HEK293T (cell line): ENCODE data around the gene NEURL1.

Experiments used
- CTBP1 ChIP-seq: fragments of 450-650 bp; IDR thresholded peaks from 2 replicates; pipeline ENCODE4 v1.6.1; 2016; ENCODE audit warnings: borderline replicate concordance
- FOXK2 ChIP-seq: fragments of 450-650 bp; IDR thresholded peaks from 2 replicates; pipeline ENCODE4 v1.6.1; 2016; ENCODE audit warnings: mild to moderate bottlenecking
- HDGF ChIP-seq: fragments of 450-650 bp; IDR thresholded peaks from 2 replicates; pipeline ENCODE4 v1.6.1; 2017; ENCODE audit warnings: antibody characterized with exemption, borderline replicate concordance
- L3MBTL2 ChIP-seq: fragments of 450-650 bp; conservative IDR thresholded peaks from 2 replicates; pipeline ENCODE4 v1.6.1; 2016; ENCODE audit warnings: mild to moderate bottlenecking
- SP1 ChIP-seq: fragments of 450-650 bp; IDR thresholded peaks from 2 replicates; pipeline ENCODE4 v1.6.1; 2017
- ZNF384 ChIP-seq: fragments of 450-650 bp; IDR thresholded peaks from 2 replicates; pipeline ENCODE4 v1.6.1; 2016

GRCh38 chr10:103590744-103591291 lies 97.3 kb downstream of the NEURL1 start:
- TF ChIP-seq CTBP1 (no peak), FOXK2 (no peak), SP1 (no peak), ZNF384 (no peak), L3MBTL2 (no peak), HDGF (no peak)
